HL-60 (cell line): ENCODE data around the gene CHSY1.

Source experiments
- GABPA ChIP-seq: IDR thresholded peaks from 2 replicates; pipeline ENCODE4 v1.6.1; 2012; ENCODE audit warnings: low read depth
- POLR2AphosphoS5 ChIP-seq: IDR thresholded peaks from 2 replicates; pipeline ENCODE4 v1.6.1; 2012; ENCODE audit warnings: low read depth
- TF ChIP-seq, protein P1 (sequence below): IDR thresholded peaks from one replicate; pipeline ENCODE4 v1.5.1; 2011; ENCODE audit warnings: low read length, control low read depth, inconsistent platforms; ENCODE audit not compliant: insufficient read depth

DNA sequence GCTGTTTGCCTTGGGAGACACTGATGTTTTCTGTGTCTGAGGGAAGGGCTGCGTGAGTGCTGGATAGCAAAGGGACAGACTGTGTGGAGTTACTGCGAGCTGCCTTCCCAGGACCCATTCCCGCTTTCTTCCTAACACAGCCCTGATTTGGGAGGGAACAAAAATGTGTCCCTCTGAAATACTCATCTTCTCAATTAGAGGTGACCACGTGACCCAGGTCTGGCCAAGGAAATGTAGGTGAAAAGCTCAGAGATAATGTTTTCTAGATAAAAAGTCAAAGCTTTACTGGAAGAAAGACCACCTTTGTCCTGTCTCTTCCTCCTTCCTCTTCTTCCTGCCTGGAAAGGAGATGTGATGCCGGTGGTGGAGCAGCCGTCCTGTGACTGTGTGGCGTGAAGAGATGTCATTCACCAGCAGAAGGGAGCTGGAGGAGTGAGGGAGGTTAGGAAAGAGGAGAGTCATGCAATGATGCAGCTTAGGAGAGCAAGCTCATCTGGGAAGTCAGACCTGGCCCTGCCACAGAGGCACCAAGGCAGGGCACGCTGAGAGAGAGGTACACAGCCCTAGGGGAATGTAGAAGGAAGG, 105.6 kb downstream of the CHSY1 start:
- TF ChIP-seq POLR2AphosphoS5 = no peak
- TF ChIP-seq, protein P1, sequence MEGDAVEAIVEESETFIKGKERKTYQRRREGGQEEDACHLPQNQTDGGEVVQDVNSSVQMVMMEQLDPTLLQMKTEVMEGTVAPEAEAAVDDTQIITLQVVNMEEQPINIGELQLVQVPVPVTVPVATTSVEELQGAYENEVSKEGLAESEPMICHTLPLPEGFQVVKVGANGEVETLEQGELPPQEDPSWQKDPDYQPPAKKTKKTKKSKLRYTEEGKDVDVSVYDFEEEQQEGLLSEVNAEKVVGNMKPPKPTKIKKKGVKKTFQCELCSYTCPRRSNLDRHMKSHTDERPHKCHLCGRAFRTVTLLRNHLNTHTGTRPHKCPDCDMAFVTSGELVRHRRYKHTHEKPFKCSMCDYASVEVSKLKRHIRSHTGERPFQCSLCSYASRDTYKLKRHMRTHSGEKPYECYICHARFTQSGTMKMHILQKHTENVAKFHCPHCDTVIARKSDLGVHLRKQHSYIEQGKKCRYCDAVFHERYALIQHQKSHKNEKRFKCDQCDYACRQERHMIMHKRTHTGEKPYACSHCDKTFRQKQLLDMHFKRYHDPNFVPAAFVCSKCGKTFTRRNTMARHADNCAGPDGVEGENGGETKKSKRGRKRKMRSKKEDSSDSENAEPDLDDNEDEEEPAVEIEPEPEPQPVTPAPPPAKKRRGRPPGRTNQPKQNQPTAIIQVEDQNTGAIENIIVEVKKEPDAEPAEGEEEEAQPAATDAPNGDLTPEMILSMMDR = no peak
- no peak for TF ChIP-seq GABPA
